Caco-2 (cell line): ENCODE results near the gene COX5A. TPM values are rescaled to one million over a fixed set of nuclear protein-coding genes. Genes with fewer than 3 reads are reported as not detected.

Experiments used
- BruUV-seq: library from RNA; stranded (reverse); fragments of 400-500 nt; replicated peaks from 2 replicates; lab custom pipeline; 2021; lab: Mats Ljungman, UMichigan
- CTCF ChIA-PET: fragments of 300-600 bp; sonication (Branson Sonifier 250); formaldehyde crosslinking; loops from one replicate; lab custom pipeline; 2022; ENCODE audit warnings: antibody characterized with exemption; lab: Charles Lee
- POLR2A ChIA-PET: fragments of 300-600 bp; sonication (Branson Sonifier 250); formaldehyde crosslinking; loops from one replicate; lab custom pipeline; 2022; ENCODE audit warnings: antibody characterized with exemption; lab: Charles Lee
- DNase-seq, 2 experiments: peaks; one replicate each; pipeline versions ENCODE4 v3.0.0 to v3.0.0-alpha.2; 2020 to 2022
- H3K27me3 ChIP-seq: replicated peaks from 2 replicates; pipeline ENCODE4 v1.6.0; 2011; ENCODE audit warnings: low read length; ENCODE audit not compliant: control insufficient read depth, insufficient read depth
- H3K36me3 ChIP-seq: 2 replicates; pipeline ENCODE4 v1.5.1; 2011; ENCODE audit warnings: low read length; ENCODE audit not compliant: control insufficient read depth, insufficient read depth
- H3K4me1 ChIP-seq: fragments of 250-450 bp; sonication (Bioruptor Pico); 2 replicates; pipeline ENCODE4 v1.5.1; 2020; ENCODE audit warnings: mild to moderate bottlenecking
- H3K4me3 ChIP-seq: 2 replicates; pipeline ENCODE4 v1.5.1; 2011; ENCODE audit warnings: low read depth, mild to moderate bottlenecking, control low read depth, low read length
- H3K9me3 ChIP-seq: fragments of 250-450 bp; sonication (Bioruptor Pico); 2 replicates; pipeline ENCODE4 v1.5.1; 2020; ENCODE audit warnings: mild to moderate bottlenecking, moderate library complexity
- H3K27ac Mint-ChIP-seq: one replicate; pipeline ENCODE4 v1.8.0; 2022; ENCODE audit warnings: mixed read lengths; ENCODE audit not compliant: unreplicated experiment
- H3K27me3 Mint-ChIP-seq: one replicate; pipeline ENCODE4 v1.8.0; 2022; ENCODE audit warnings: mixed read lengths; ENCODE audit not compliant: insufficient read depth, unreplicated experiment
- H3K36me3 Mint-ChIP-seq: one replicate; pipeline ENCODE4 v1.8.0; 2022; ENCODE audit warnings: mild to moderate bottlenecking, mixed read lengths; ENCODE audit not compliant: insufficient read depth, unreplicated experiment
- H3K4me1 Mint-ChIP-seq: one replicate; pipeline ENCODE4 v1.8.0; 2022; ENCODE audit warnings: low read depth, mixed read lengths; ENCODE audit not compliant: unreplicated experiment
- H3K4me3 Mint-ChIP-seq: one replicate; pipeline ENCODE4 v1.8.0; 2022; ENCODE audit warnings: mild to moderate bottlenecking, moderate library complexity, mixed read lengths; ENCODE audit not compliant: unreplicated experiment
- H3K9me3 Mint-ChIP-seq: one replicate; pipeline ENCODE4 v1.8.0; 2022; ENCODE audit warnings: mixed read lengths; ENCODE audit not compliant: unreplicated experiment
- intact Hi-C: fragments of 100-400 bp; cut with micrococcal nuclease; formaldehyde crosslinking; loops from one replicate; pipeline ENCODE4 v1.10.0; 2022; ENCODE audit not compliant: unreplicated experiment
- total RNA-seq: library from RNA; stranded (reverse); gene quantifications from 2 replicates; pipeline ENCODE4 v1.2.3, GENCODE V29; 2022
- TF ChIP-seq, protein P1 (sequence below), 2 experiments: fragments of 200-600 bp in 1 of 2; IDR thresholded peaks; 1 replicate in 1 of 2; 2 replicates in 1 of 2; pipeline versions ENCODE4 v1.5.1 to v1.8.0; 2011 to 2022; ENCODE audit warnings: antibody characterized with exemption in 1 of 2, control low read depth in 1 of 2, inconsistent platforms in 1 of 2, low read depth in 1 of 2, low read length in 1 of 2, mild to moderate bottlenecking in 1 of 2, moderate library complexity in 1 of 2; ENCODE audit not compliant: insufficient read depth in 1 of 2, severe bottlenecking in 1 of 2, unreplicated experiment in 1 of 2

Gene COX5A
- total RNA-seq, 1 experiment from 2014 or later, result 318 TPM

DNA sequence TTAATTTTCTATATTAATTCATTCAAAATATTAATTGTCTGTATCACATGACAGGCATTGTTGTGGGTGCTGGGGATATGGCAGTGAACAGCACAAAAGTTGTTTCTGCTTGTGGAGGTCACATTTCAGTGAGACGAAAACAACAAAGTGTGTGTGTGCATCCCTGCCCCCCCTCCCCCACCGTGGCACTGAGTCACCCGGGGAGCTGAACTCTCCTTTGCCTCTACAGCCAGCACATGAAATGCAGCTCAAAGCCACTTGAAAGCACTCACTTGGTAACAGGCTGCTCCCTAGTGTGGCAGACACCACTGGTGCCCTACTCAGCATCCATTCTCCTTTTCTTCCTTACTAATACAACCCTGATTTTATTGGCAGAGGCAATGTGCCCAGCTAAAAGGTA, 40.6 kb upstream of the COX5A start:
- Mint-ChIP-seq H3K27me3 (peaks cover 3% of the 10 kb centered on the region), H3K9me3 (no peaks in the 10 kb centered on the region), H3K4me1 (peaks cover 1% of the 10 kb centered on the region), H3K27ac (no peak overlapping the region), H3K4me3 (no peak overlapping the region), H3K36me3 (no peaks in the 10 kb centered on the region)
- Histone ChIP-seq H3K4me1 (no peaks in the 10 kb centered on the region), H3K27me3 (no peaks in the 10 kb centered on the region), H3K4me3 (no peak overlapping the region), H3K36me3 (no peaks in the 10 kb centered on the region), H3K9me3 (no peaks in the 10 kb centered on the region)
- BruUV-seq, result no TSS peak
- POLR2A ChIA-PET, result no interaction called here
- TF ChIP-seq, protein P1, sequence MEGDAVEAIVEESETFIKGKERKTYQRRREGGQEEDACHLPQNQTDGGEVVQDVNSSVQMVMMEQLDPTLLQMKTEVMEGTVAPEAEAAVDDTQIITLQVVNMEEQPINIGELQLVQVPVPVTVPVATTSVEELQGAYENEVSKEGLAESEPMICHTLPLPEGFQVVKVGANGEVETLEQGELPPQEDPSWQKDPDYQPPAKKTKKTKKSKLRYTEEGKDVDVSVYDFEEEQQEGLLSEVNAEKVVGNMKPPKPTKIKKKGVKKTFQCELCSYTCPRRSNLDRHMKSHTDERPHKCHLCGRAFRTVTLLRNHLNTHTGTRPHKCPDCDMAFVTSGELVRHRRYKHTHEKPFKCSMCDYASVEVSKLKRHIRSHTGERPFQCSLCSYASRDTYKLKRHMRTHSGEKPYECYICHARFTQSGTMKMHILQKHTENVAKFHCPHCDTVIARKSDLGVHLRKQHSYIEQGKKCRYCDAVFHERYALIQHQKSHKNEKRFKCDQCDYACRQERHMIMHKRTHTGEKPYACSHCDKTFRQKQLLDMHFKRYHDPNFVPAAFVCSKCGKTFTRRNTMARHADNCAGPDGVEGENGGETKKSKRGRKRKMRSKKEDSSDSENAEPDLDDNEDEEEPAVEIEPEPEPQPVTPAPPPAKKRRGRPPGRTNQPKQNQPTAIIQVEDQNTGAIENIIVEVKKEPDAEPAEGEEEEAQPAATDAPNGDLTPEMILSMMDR (IDR thresholded peaks at IDR 0.05; ENCODE audit: insufficient read depth in 1 of 2, low read depth in 1 of 2, low read length in 1 of 2, severe bottlenecking in 1 of 2, unreplicated experiment in 1 of 2), result no peak
- intact Hi-C loops, result no loop called here
- DNase-seq, result no peak
- CTCF ChIA-PET, result no interaction called here

DNA sequence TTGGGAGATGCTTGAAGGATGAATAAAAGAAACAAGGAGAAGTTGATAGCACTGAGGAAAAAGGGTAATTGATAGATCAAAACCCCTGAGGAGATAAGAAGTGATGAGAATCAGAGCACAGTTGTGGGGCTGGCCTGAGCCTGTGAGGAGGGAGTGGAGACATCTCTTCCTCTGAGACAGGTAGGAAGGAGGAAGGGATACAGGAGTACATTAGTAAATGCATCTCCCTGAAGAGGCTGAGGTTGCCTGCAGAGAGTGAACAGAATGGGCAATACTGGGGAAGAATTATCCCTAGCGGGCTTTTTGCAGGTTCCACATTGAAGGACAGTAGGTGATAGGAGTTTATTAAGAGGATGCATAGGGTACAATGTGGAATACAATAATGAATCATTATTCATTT, 40.2 kb upstream of the COX5A start:
- intact Hi-C loops, result no loop called here
- TF ChIP-seq, protein P1 (IDR thresholded peaks at IDR 0.05; ENCODE audit: insufficient read depth in 1 of 2, low read depth in 1 of 2, low read length in 1 of 2, severe bottlenecking in 1 of 2, unreplicated experiment in 1 of 2), result no peak
- no peaks in the 10 kb centered on the region for H3K27me3 ChIP-seq
- H3K4me1 Mint-ChIP-seq, result no peaks in the 10 kb centered on the region
- H3K4me3 Mint-ChIP-seq, result no peak overlapping the region
- H3K27me3 Mint-ChIP-seq, result peaks cover 3% of the 10 kb centered on the region
- no peaks in the 10 kb centered on the region for H3K9me3 Mint-ChIP-seq
- no peak overlapping the region for H3K27ac Mint-ChIP-seq
- no peaks in the 10 kb centered on the region for H3K9me3 ChIP-seq
- BruUV-seq, result no TSS peak
- no peak for DNase-seq
- H3K4me1 ChIP-seq, result no peaks in the 10 kb centered on the region
- H3K4me3 ChIP-seq, result no peak overlapping the region
- ChIA-PET POLR2A (no interaction called here), CTCF (no interaction called here)
- H3K36me3 ChIP-seq, result no peaks in the 10 kb centered on the region
- no peaks in the 10 kb centered on the region for H3K36me3 Mint-ChIP-seq

DNA sequence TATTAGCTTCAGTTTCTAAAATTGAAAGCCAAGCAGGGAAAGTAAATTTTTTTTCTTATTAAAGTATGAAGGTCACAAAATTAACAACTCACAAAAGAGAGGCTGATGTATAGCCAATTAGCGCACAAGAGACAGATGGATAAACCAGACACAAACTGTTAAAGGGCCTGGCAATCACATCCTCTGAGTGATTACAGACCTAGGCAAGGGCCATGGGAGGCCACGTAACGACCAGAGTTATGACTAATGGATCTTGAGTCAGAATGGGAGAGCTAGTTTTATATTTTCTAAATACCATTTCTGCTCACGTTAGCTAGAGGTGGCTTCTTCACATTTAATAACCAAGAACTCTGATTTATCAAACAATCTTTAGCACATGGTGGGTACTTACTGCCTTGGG, 39.7 kb upstream of the COX5A start:
- H3K4me1 Mint-ChIP-seq, result no peaks in the 10 kb centered on the region
- Histone ChIP-seq H3K36me3 (no peaks in the 10 kb centered on the region), H3K4me3 (no peak overlapping the region), H3K4me1 (no peaks in the 10 kb centered on the region), H3K9me3 (no peaks in the 10 kb centered on the region), H3K27me3 (no peaks in the 10 kb centered on the region)
- no peak overlapping the region for H3K27ac Mint-ChIP-seq
- H3K4me3 Mint-ChIP-seq, result no peak overlapping the region
- intact Hi-C loops, result no loop called here
- ChIA-PET POLR2A (interaction anchor here (0.5 kb wide), 1 partner anchor 68 kb away, joined by 3 read pairs; no protein-coding TSS in a partner anchor), CTCF (no interaction called here)
- TF ChIP-seq, protein P1 (IDR thresholded peaks at IDR 0.05; ENCODE audit: insufficient read depth in 1 of 2, low read depth in 1 of 2, low read length in 1 of 2, severe bottlenecking in 1 of 2, unreplicated experiment in 1 of 2), result no peak
- no TSS peak for BruUV-seq
- DNase-seq, result no peak
- peaks cover 8% of the 10 kb centered on the region for H3K27me3 Mint-ChIP-seq
- no peaks in the 10 kb centered on the region for H3K9me3 Mint-ChIP-seq
- H3K36me3 Mint-ChIP-seq, result no peaks in the 10 kb centered on the region
